Keratinocyte (primary cell): ENCODE data around the gene PDE9A.

ENCODE experiments used
- CTCF ChIP-seq, 3 experiments: IDR thresholded peaks in 1 of 3; conservative IDR thresholded peaks in 1 of 3; optimal IDR thresholded peaks in 1 of 3; 2 replicates in 2 of 3; 3 replicates in 1 of 3; pipeline versions ENCODE3 to v1.5.1; 2011; ENCODE audit warnings: low read length in 3 of 3, mild to moderate bottlenecking in 3 of 3, moderate library complexity in 2 of 3, control low read depth in 1 of 3, inconsistent platforms in 1 of 3; ENCODE audit not compliant: insufficient read depth in 2 of 3; ENCODE audit errors: extremely low read depth in 1 of 3
- EZH2 ChIP-seq: IDR thresholded peaks from one replicate; pipeline ENCODE4 v1.6.1; 2012; ENCODE audit warnings: inconsistent platforms, mild to moderate bottlenecking, low read length, moderate library complexity

GRCh38 chr21:42656872-42657271 lies 3.5 kb downstream of the PDE9A start:
- TF ChIP-seq CTCF (optimal IDR thresholded peaks at IDR 0.05 in 1 of 3, IDR thresholded peaks at IDR 0.05 in 1 of 3, conservative IDR thresholded peaks at IDR 0.05 in 1 of 3; ENCODE audit: extremely low read depth in 1 of 3, insufficient read depth in 2 of 3, low read length in 3 of 3) (no peak), EZH2 (no peak)
